CD14-positive monocyte (primary cell): ENCODE data around the gene CYB5RL. TPM values are rescaled to one million over a fixed set of nuclear protein-coding genes. Genes with fewer than 3 reads are reported as not detected.

Experiments
- DNase-seq, 3 donors: peaks; one replicate each; pipeline ENCODE4 v3.0.0-alpha.2; 2011 to 2022
- H2AFZ ChIP-seq: 2 replicates; pipeline ENCODE4 v1.6.0; 2012; ENCODE audit warnings: mild to moderate bottlenecking, low read depth, low read length, inconsistent platforms; ENCODE audit not compliant: insufficient read depth, poor library complexity, severe bottlenecking
- H3K27ac ChIP-seq, 2 donors: 1 replicate in 1 of 2; 2 replicates in 1 of 2; pipeline ENCODE4 v1.5.1; 2012 to 2013; ENCODE audit warnings: low read length in 2 of 2, control low read depth in 1 of 2, inconsistent platforms in 1 of 2, low read depth in 1 of 2, mild to moderate bottlenecking in 1 of 2
- H3K27me3 ChIP-seq, 2 donors: one replicate each; pipeline versions ENCODE4 v1.6.0 to v1.6.1; 2011 to 2013; ENCODE audit warnings: low read length in 2 of 2; ENCODE audit not compliant: control insufficient read depth in 2 of 2, insufficient read depth in 2 of 2
- H3K36me3 ChIP-seq, 2 donors: replicated peaks in 1 of 2; 1 replicate in 1 of 2; 2 replicates in 1 of 2; pipeline versions ENCODE4 v1.5.1 to v1.6.1; 2012 to 2013; ENCODE audit warnings: low read length in 2 of 2, control low read depth in 1 of 2, inconsistent platforms in 1 of 2, mild to moderate bottlenecking in 1 of 2; ENCODE audit not compliant: insufficient read depth in 2 of 2, control insufficient read depth in 1 of 2
- H3K4me1 ChIP-seq, 2 donors: 1 replicate in 1 of 2; 2 replicates in 1 of 2; pipeline versions ENCODE4 v1.5.1 to v1.6.1; 2012 to 2013; ENCODE audit warnings: low read length in 2 of 2, control low read depth in 1 of 2, inconsistent platforms in 1 of 2, mild to moderate bottlenecking in 1 of 2, moderate library complexity in 1 of 2; ENCODE audit not compliant: insufficient read depth in 2 of 2, control insufficient read depth in 1 of 2
- H3K4me2 ChIP-seq: replicated peaks from 2 replicates; pipeline ENCODE3; 2012; ENCODE audit warnings: low read length, moderate library complexity, mild to moderate bottlenecking; ENCODE audit not compliant: poor library complexity, severe bottlenecking; ENCODE audit errors: extremely low read depth
- H3K4me3 ChIP-seq, 3 experiments: fragments of 200-600 bp in 1 of 3; sonication (generic) in 1 of 3; replicated peaks in 1 of 3; 1 replicate in 2 of 3; 2 replicates in 1 of 3; pipeline ENCODE4 v1.5.1; 2011 to 2013; ENCODE audit warnings: low read length in 3 of 3, mild to moderate bottlenecking in 3 of 3, control low read depth in 2 of 3, low read depth in 2 of 3, inconsistent platforms in 1 of 3, moderate library complexity in 1 of 3
- H3K79me2 ChIP-seq: 2 replicates; pipeline ENCODE4 v1.6.0; 2012; ENCODE audit warnings: mild to moderate bottlenecking, control low read depth, inconsistent platforms, low read length, moderate library complexity; ENCODE audit not compliant: insufficient read depth
- H3K9ac ChIP-seq: 2 replicates; pipeline ENCODE4 v1.6.0; 2017; ENCODE audit warnings: low read length, mild to moderate bottlenecking; ENCODE audit not compliant: insufficient read depth, poor library complexity, severe bottlenecking
- H3K9me3 ChIP-seq, 2 donors: replicated peaks in 1 of 2; 1 replicate in 1 of 2; 2 replicates in 1 of 2; pipeline versions ENCODE4 v1.5.1 to v1.6.1; 2012 to 2013; ENCODE audit warnings: low read length in 2 of 2, control low read depth in 1 of 2; ENCODE audit not compliant: control insufficient read depth in 1 of 2, insufficient read depth in 1 of 2
- H4K20me1 ChIP-seq: 2 replicates; pipeline ENCODE4 v1.6.0; 2012; ENCODE audit warnings: mild to moderate bottlenecking, low read length, control low read depth, moderate library complexity; ENCODE audit not compliant: insufficient read depth
- H3K27ac Mint-ChIP-seq, 7 donors: one replicate each; pipeline ENCODE4 v1.8.0; 2020; ENCODE audit warnings: mild to moderate bottlenecking in 7 of 7, mixed read lengths in 7 of 7, moderate library complexity in 6 of 7, inconsistent platforms in 2 of 7
- H3K27me3 Mint-ChIP-seq, 3 donors: one replicate each; pipeline ENCODE4 v1.8.0; 2021 to 2022; ENCODE audit warnings: low read depth in 3 of 3, mild to moderate bottlenecking in 3 of 3, mixed read lengths in 3 of 3, moderate library complexity in 3 of 3, inconsistent platforms in 1 of 3
- H3K36me3 Mint-ChIP-seq, 2 donors: one replicate each; pipeline ENCODE4 v1.8.0; 2020; ENCODE audit warnings: mixed read lengths in 2 of 2, inconsistent platforms in 1 of 2, mild to moderate bottlenecking in 1 of 2
- H3K4me1 Mint-ChIP-seq: one replicate; pipeline ENCODE4 v1.8.0; 2020; ENCODE audit warnings: mild to moderate bottlenecking, mixed read lengths
- H3K4me3 Mint-ChIP-seq, 2 donors: one replicate each; pipeline ENCODE4 v1.8.0; 2020; ENCODE audit warnings: mild to moderate bottlenecking in 2 of 2, mixed read lengths in 2 of 2, moderate library complexity in 1 of 2
- H3K9me3 Mint-ChIP-seq, 7 donors: one replicate each; pipeline ENCODE4 v1.8.0; 2020 to 2022; ENCODE audit warnings: mixed read lengths in 7 of 7, mild to moderate bottlenecking in 6 of 7, moderate library complexity in 6 of 7, inconsistent platforms in 2 of 7
- CTCF ChIP-seq: fragments of 200-600 bp; IDR thresholded peaks from one replicate; pipeline ENCODE4 v1.8.0; 2022; ENCODE audit warnings: antibody characterized with exemption, mild to moderate bottlenecking
- WGBS: methylation state at CpG from one replicate; pipeline ENCODE4 v1.1.5; 2013; ENCODE audit warnings: missing lambda C conversion rate; ENCODE audit not compliant: insufficient coverage; 5-methylcytosine and 5-hydroxymethylcytosine counted together
- intact Hi-C, 2 donors: fragments of 100-400 bp; cut with micrococcal nuclease; formaldehyde crosslinking; loops; one replicate each; pipeline versions ENCODE4 v1.15.0 to v1.15.1; 2023
- polyA plus RNA-seq, 3 donors: library from polyadenylated mRNA; depleted of rRNA in 1 of 3; unstranded in 2 of 3; stranded (reverse) in 1 of 3; fragments of 300-500 nt in 2 of 3; fragments of >200 nt in 1 of 3; fragmentation: Illumina TruSeq in 2 of 3; gene quantifications; 1 replicate in 2 of 3; 2 replicates in 1 of 3; pipeline ENCODE4 v1.2.3, GENCODE V29; 2012 to 2021

The CYB5RL gene
- polyA plus RNA-seq, 3 donors = 0.76 to 3.9 (median 1.5) TPM

DNA sequence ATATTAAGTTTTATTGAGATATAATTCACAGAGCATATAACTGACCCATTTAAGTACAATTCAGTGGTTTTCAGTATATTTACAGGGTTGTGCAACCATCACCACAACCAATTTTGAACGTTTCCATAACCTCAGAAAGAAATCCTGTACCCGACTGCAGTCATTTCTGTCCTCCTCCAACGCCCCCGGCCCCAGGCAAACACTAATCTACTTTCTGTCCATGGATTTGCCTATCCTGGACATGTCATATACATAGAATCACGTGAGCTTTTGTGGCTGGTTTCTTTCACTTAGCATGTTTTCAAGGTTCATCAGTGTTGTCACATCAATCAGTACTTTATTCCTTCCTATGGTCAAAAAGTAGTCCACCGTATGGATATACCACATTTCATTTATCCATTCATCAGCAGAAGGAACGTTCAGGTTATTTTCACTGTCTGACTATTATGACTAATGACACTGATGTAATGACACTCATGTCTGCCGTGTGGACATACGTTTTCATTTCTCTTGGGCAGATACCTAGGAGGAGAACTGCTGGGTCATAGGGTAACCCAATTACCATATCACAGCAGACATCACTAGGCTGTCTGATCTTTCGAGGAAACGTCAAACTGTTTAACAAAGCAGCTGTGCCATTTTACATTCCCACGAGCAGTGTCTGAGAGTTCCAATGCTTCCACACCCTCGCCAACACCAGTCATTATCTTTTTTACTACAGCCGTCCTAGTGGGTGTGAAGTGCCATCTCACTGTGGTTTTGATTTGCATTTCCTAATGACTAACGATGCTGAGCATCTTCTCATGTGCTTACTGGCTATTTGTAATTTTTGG is 30.9 kb upstream of the CYB5RL start:
- intact Hi-C loops = no loop called here
- Histone ChIP-seq H3K27ac (peak overlapping the region in 1 of 2 donors; percentile 71), H3K4me3 (no peak overlapping the region), H3K27me3 (no peaks in the 10 kb centered on the region), H3K36me3 (no peaks in the 10 kb centered on the region), H3K9ac (no peak overlapping the region), H3K4me2 (peak overlapping the region; percentile 10), H2AFZ (no peak overlapping the region), H3K4me1 (peaks cover 27 to 46% of the 10 kb centered on the region in 2 donors), H3K79me2 (no peaks in the 10 kb centered on the region), H4K20me1 (no peaks in the 10 kb centered on the region), H3K9me3 (no peaks in the 10 kb centered on the region)
- Mint-ChIP-seq H3K4me3 (no peak overlapping the region), H3K9me3 (no peaks in the 10 kb centered on the region), H3K27me3 (peaks cover 0 to 3% (median 0%) of the 10 kb centered on the region in 3 donors), H3K36me3 (peaks cover 19 to 34% of the 10 kb centered on the region in 2 donors), H3K27ac (peak overlapping the region; percentile 48 to 94 (median 80)), H3K4me1 (peaks cover 40% of the 10 kb centered on the region)
- TF ChIP-seq CTCF = no peak
- WGBS = 16% methylated on average over 10 of the region's 15 CpGs
- DNase-seq = peak; percentile 65 to 77 (median 70)

- no peaks in the 10 kb centered on the region for H3K27me3 ChIP-seq
- no peak overlapping the region for H3K4me2 ChIP-seq
- H3K9ac ChIP-seq = peak overlapping the region; percentile 4
- 35% methylated on average over 3 of the region's 11 CpGs for WGBS
- no peak overlapping the region for H3K4me3 ChIP-seq
- H3K4me1 ChIP-seq = peaks cover 27 to 46% of the 10 kb centered on the region in 2 donors
- H3K27ac ChIP-seq = no peak overlapping the region
- Mint-ChIP-seq H3K4me1 (peaks cover 40% of the 10 kb centered on the region), H3K27ac (peak overlapping the region in 4 of 7 donors; percentile 20 to 72 (median 61)), H3K27me3 (peaks cover 0 to 3% (median 0%) of the 10 kb centered on the region in 3 donors), H3K36me3 (peaks cover 29 to 44% of the 10 kb centered on the region in 2 donors), H3K9me3 (no peaks in the 10 kb centered on the region), H3K4me3 (no peak overlapping the region)
- H3K36me3 ChIP-seq = no peaks in the 10 kb centered on the region
- H3K79me2 ChIP-seq = no peaks in the 10 kb centered on the region
- H4K20me1 ChIP-seq = no peaks in the 10 kb centered on the region
- DNase-seq = no peak
- H3K9me3 ChIP-seq = no peaks in the 10 kb centered on the region
- intact Hi-C loops = loop anchor here in 1 of 2 donors (10.0 kb wide), 1 partner anchor 175 kb away; the partner anchor contains the start of gene SSBP3
- TF ChIP-seq CTCF = no peak
- no peak overlapping the region for H2AFZ ChIP-seq
These were observed 29.6 kb upstream of the CYB5RL start for GRCh38 chr1:54229281-54229891.
